K562 (cell line): Measurements from ENCODE around the gene DTX4. TPM values are rescaled to one million over a fixed set of nuclear protein-coding genes. Genes with fewer than 3 reads are reported as not detected.
"Not testable (repeated sequence)": the region's sequence is repeated elsewhere in the genome, so short reads cannot be mapped to it uniquely, and the experiment has no call there.

Experiments
- ATAC-seq: fragments of 200-7000 bp; cut with Tn5 transposase; 3 replicates; pipeline ENCODE4 v1.9.1; 2020; ENCODE audit warnings: moderate library complexity
- BruUV-seq: library from RNA; stranded (reverse); fragments of 400-500 nt; replicated peaks from 2 replicates; lab custom pipeline; 2021; lab: Mats Ljungman, UMichigan
- CTCF ChIA-PET: fragments of 300-600 bp; formaldehyde crosslinking; extraction: SDS; loops from one replicate; lab custom pipeline; 2021; ENCODE audit warnings: low intra/inter-chr PET ratio; lab: Yijun Ruan, JAX
- POLR2A ChIA-PET: fragments of 300-600, 350-650 bp; sonication (Branson Sonifier 250); formaldehyde crosslinking; extraction: SDS; loops from one replicate; lab custom pipeline; 2021; ENCODE audit warnings: antibody characterized with exemption, inconsistent platforms; lab: Yijun Ruan, JAX
- DNase-seq, 4 experiments: peaks; one replicate each; pipeline versions ENCODE4 v3.0.0 to v3.0.0-alpha.2; 2011 to 2018; ENCODE audit warnings: low spot score in 3 of 4, mixed read lengths in 3 of 4; ENCODE audit errors: extremely low read depth in 1 of 4
- FAIRE-seq: peaks from 2 replicates; lab custom pipeline; 2011; peaks lifted over from hg19 to GRCh38; lab: Jason Lieb, UNC
- H2AFZ ChIP-seq: 2 replicates; pipeline ENCODE4 v1.6.0; 2011; ENCODE audit warnings: low read depth, low read length, control low read depth, inconsistent platforms
- H3K27ac ChIP-seq: fragments of 200-600 bp; 3 replicates; pipeline ENCODE4 v1.8.0; 2011; ENCODE audit warnings: low read depth, mild to moderate bottlenecking, control low read depth, inconsistent platforms, low read length, moderate library complexity, mixed read lengths; ENCODE audit errors: extremely low read depth
- H3K27me3 ChIP-seq, 2 experiments: fragments of 300-600 bp in 1 of 2; 2 replicates in 1 of 2; 3 replicates in 1 of 2; pipeline versions ENCODE4 v1.6.0 to v1.8.0; 2011; ENCODE audit warnings: inconsistent platforms in 2 of 2, low read length in 2 of 2, mild to moderate bottlenecking in 1 of 2, mixed read lengths in 1 of 2, moderate library complexity in 1 of 2; ENCODE audit not compliant: control insufficient read depth in 2 of 2, insufficient read depth in 2 of 2
- H3K36me3 ChIP-seq: fragments of 300-600 bp; 3 replicates; pipeline ENCODE4 v1.8.0; 2011; ENCODE audit warnings: mild to moderate bottlenecking, low read length, inconsistent platforms; ENCODE audit not compliant: control insufficient read depth, insufficient read depth
- H3K4me1 ChIP-seq, 2 experiments: fragments of 200-600 bp in 1 of 2; replicated peaks in 1 of 2; 2 replicates in 1 of 2; 3 replicates in 1 of 2; pipeline versions ENCODE4 v1.5.1 to v1.8.0; 2011; ENCODE audit warnings: inconsistent platforms in 2 of 2, low read length in 2 of 2, mild to moderate bottlenecking in 1 of 2, mixed read lengths in 1 of 2, moderate library complexity in 1 of 2; ENCODE audit not compliant: control insufficient read depth in 2 of 2, insufficient read depth in 2 of 2
- H3K4me2 ChIP-seq: 2 replicates; pipeline ENCODE4 v1.6.1; 2011; ENCODE audit warnings: low read length, control low read depth, inconsistent platforms, mixed read lengths; ENCODE audit not compliant: insufficient read depth
- H3K4me3 ChIP-seq: fragments of 200-600 bp; sonication (generic), shearing (Covaris generic); 2 replicates; pipeline ENCODE4 v1.5.1; 2016; ENCODE audit warnings: control low read depth, inconsistent platforms
- H3K79me2 ChIP-seq: fragments of 200-600 bp; 3 replicates; pipeline ENCODE4 v1.8.0; 2011; ENCODE audit warnings: low read length, inconsistent platforms; ENCODE audit not compliant: control insufficient read depth, insufficient read depth
- H3K9ac ChIP-seq, 2 experiments: 2 replicates each; pipeline versions ENCODE4 v1.6.0 to v1.6.1; 2011; ENCODE audit warnings: low read depth in 2 of 2, low read length in 2 of 2, control low read depth in 1 of 2, inconsistent platforms in 1 of 2, mild to moderate bottlenecking in 1 of 2, mixed read lengths in 1 of 2; ENCODE audit not compliant: insufficient read depth in 1 of 2
- H3K9me1 ChIP-seq: one replicate; pipeline ENCODE4 v1.6.0; 2011; ENCODE audit warnings: inconsistent platforms, mild to moderate bottlenecking, low read length, moderate library complexity; ENCODE audit not compliant: control insufficient read depth, insufficient read depth
- H3K9me3 ChIP-seq: replicated peaks from 2 replicates; pipeline ENCODE4 v1.5.1; 2011; ENCODE audit warnings: low read depth, low read length, inconsistent platforms; ENCODE audit not compliant: control insufficient read depth, insufficient read depth
- H4K20me1 ChIP-seq: replicated peaks from 2 replicates; pipeline ENCODE4 v1.6.1; 2011; ENCODE audit warnings: low read length, inconsistent platforms, mixed read lengths; ENCODE audit not compliant: control insufficient read depth, insufficient read depth
- CBFA2T3 ChIP-seq: fragments of 450-650 bp; IDR thresholded peaks from 2 replicates; pipeline ENCODE4 v1.6.1; 2017
- SPI1 ChIP-seq: IDR thresholded peaks from 2 replicates; pipeline ENCODE4 v1.6.1; 2011; ENCODE audit warnings: low read depth, low read length, control low read depth, borderline replicate concordance
- TAL1 ChIP-seq: fragments of 450-650 bp; IDR thresholded peaks from 2 replicates; pipeline ENCODE4 v1.6.1; 2016; ENCODE audit warnings: mild to moderate bottlenecking
- TCF3 ChIP-seq: sonication (generic); formaldehyde crosslinking; IDR thresholded peaks from 2 replicates; pipeline ENCODE4 v1.4.0; 2020; ENCODE audit warnings: mild to moderate bottlenecking, missing genetic modification reagents
- ZNF175 ChIP-seq: fragments of 200-800 bp; sonication (Bioruptor generic); IDR thresholded peaks from 2 replicates; pipeline ENCODE4 v1.6.1; 2016; ENCODE audit warnings: low read depth, mild to moderate bottlenecking, missing genetic modification characterization, missing compliant biosample characterization
- ZNF197 ChIP-seq: fragments of 200-800 bp; sonication (Bioruptor generic); IDR thresholded peaks from 2 replicates; pipeline ENCODE4 v1.6.1; 2016; ENCODE audit warnings: low read depth, missing genetic modification characterization, missing compliant biosample characterization
- WGBS: fragments of 100-300 bp; shearing (Covaris generic); methylation state at CpG from one replicate; pipeline ENCODE4 v1.1.6; 2016; ENCODE audit warnings: low coverage, mixed read lengths; ENCODE audit not compliant: insufficient coverage; ENCODE audit errors: missing lambda C conversion rate; 5-methylcytosine and 5-hydroxymethylcytosine counted together
- in situ Hi-C: fragments of 300-500 bp; cut with MboI; formaldehyde crosslinking; loops from 4 replicates; pipeline ENCODE4 v1.15.0; 2018; ENCODE audit warnings: inconsistent platforms, mixed read lengths
- intact Hi-C: fragments of 100-400 bp; cut with micrococcal nuclease; formaldehyde crosslinking; loops from 2 replicates; pipeline ENCODE4 v1.14.2; 2022
- polyA plus RNA-seq, 8 experiments: library from polyadenylated mRNA; depleted of rRNA in 4 of 8; stranded (reverse) in 5 of 8; unstranded in 3 of 8; fragments of >200 nt; fragmentation: Nextera tagmentation in 2 of 8; fragmentation: Illumina TruSeq in 1 of 8; extraction: Ambion mirVana in 2 of 8; extraction: Trizol in 1 of 8; gene quantifications; 2 replicates each; pipeline versions ENCODE4 v1.2.1 to v1.2.3, GENCODE V29; 2011 to 2014; ENCODE audit warnings: inconsistent platforms in 1 of 8, missing spikeins in 1 of 8
- total RNA-seq, 7 experiments: library from RNA; depleted of rRNA in 6 of 7; stranded (reverse); fragments of >200 nt in 6 of 7; fragmentation: Illumina TruSeq in 2 of 7; extraction: Trizol in 2 of 7; gene quantifications; 2 replicates each; pipeline versions ENCODE4 v1.2.1 to v1.2.3, GENCODE V29; 2011 to 2021; ENCODE audit warnings: low replicate concordance in 1 of 7

The DTX4 gene
- total and polyA plus RNA-seq, 9 of the 15 experiments (the other 6 are each of a cell fraction or from before 2014, with no cell fraction given) = 0.03 to 0.47 (median 0.04) TPM; not detected in 4

GRCh38 chr11:59136551-59136950 is 35.4 kb upstream of the DTX4 start:
- H3K79me2 ChIP-seq = not testable (repeated sequence)
- TF ChIP-seq SPI1 = peak; percentile 39; the same call in 1 of the 2 replicates
- 0 out of 2 replicates have a peak, but pooled peaks have one; percentile 39 for TF ChIP-seq TCF3 (CRISPR knock-in tag)
- TF ChIP-seq TAL1 = peak; percentile 34; the same call in 1 of the 2 replicates
- TF ChIP-seq ZNF175 = 0 out of 2 replicates have a peak, but pooled peaks have one; percentile 9
- TF ChIP-seq CBFA2T3 = peak; percentile 39; the same call in 1 of the 2 replicates
- TF ChIP-seq ZNF197 (CRISPR knock-in tag) = 0 out of 2 replicates have a peak, but pooled peaks have one; percentile 27
- TF ChIP-seq, all 486 proteins: peak for 6; not testable (repeated sequence) for 480
- not testable (repeated sequence) for H3K9me3 ChIP-seq, FAIRE-seq, H3K27me3 ChIP-seq, H3K27ac ChIP-seq, H3K4me3 ChIP-seq, H3K9ac ChIP-seq, H3K9me1 ChIP-seq, H3K4me1 ChIP-seq, H3K36me3 ChIP-seq, BruUV-seq, H4K20me1 ChIP-seq
- ChIA-PET POLR2A (interaction anchor here (0.8 kb wide), 1 partner anchor 450 kb away, joined by 3 read pairs; no protein-coding TSS in a partner anchor), CTCF (interaction anchor here (0.7 to 2.1 kb wide), 4 partner anchors 83 to 869 kb away, joined by 3 to 8 read pairs (median 5); no protein-coding TSS in a partner anchor)
- in situ Hi-C loops = loop anchor here (25.0 kb wide), 1 partner anchor 499 kb away; no protein-coding TSS in a partner anchor
- intact Hi-C loops = loop anchor here (1.0 to 2.0 kb wide), 3 partner anchors 39 to 178 kb away; no protein-coding TSS in a partner anchor
- DNase-seq = peak in 1 of 4 experiments; percentile 38
- Histone ChIP-seq H2AFZ (peak overlapping the region; percentile 81), H3K4me2 (peak overlapping the region; percentile 66)
- peak; percentile 35 for ATAC-seq
- WGBS = 1% methylated on average over 6 of the region's 6 CpGs
